ENCODE data around the gene TRABD2A. TPM values are rescaled to one million over a fixed set of nuclear protein-coding genes. Genes with fewer than 3 reads are reported as not detected.
"Not testable (repeated sequence)": the region's sequence is repeated elsewhere in the genome, so short reads cannot be mapped to it uniquely, and the experiment has no call there.

The TRABD2A gene
- total and polyA plus RNA-seq, 2 donors = 1.6 to 13.8 TPM

- Histone ChIP-seq H3K27ac (ENCODE audit: low read depth in 1 of 2, low read length in 1 of 2) (peak overlapping the region in 1 of 2 donors; percentile 38), H3K36me3 (ENCODE audit: control insufficient read depth in 2 of 2, insufficient read depth in 2 of 2, low read length in 1 of 2) (no peaks in the 10 kb centered on the region), H3K27me3 (ENCODE audit: control insufficient read depth in 2 of 2, insufficient read depth in 1 of 2, low read length in 1 of 2) (peaks cover 39 to 62% of the 10 kb centered on the region in 2 donors), H3K4me3 (ENCODE audit: low read length in 2 of 2) (no peak overlapping the region), H3K9me3 (ENCODE audit: control insufficient read depth in 2 of 2, insufficient read depth in 1 of 2, low read length in 1 of 2) (peaks cover 0 to 1% of the 10 kb centered on the region in 2 donors), H3K4me1 (ENCODE audit: control insufficient read depth in 2 of 2, insufficient read depth in 2 of 2, low read length in 2 of 2) (peaks cover 6 to 22% of the 10 kb centered on the region in 2 donors)
- no peak for DNase-seq (ENCODE audit: low read depth in 6 of 9, low spot score in 9 of 9)
- 93% methylated on average over 1 of the region's 1 CpG for WGBS
Measured at GRCh38 chr2:84878459-84878858, 2.4 kb downstream of the TRABD2A start.

- Histone ChIP-seq H3K9me3 (ENCODE audit: control insufficient read depth in 2 of 2, insufficient read depth in 1 of 2, low read length in 1 of 2) (peaks cover 0 to 1% of the 10 kb centered on the region in 2 donors), H3K27me3 (ENCODE audit: control insufficient read depth in 2 of 2, insufficient read depth in 1 of 2, low read length in 1 of 2) (peaks cover 28 to 49% of the 10 kb centered on the region in 2 donors), H3K27ac (ENCODE audit: low read depth in 1 of 2, low read length in 1 of 2) (no peak overlapping the region), H3K36me3 (ENCODE audit: control insufficient read depth in 2 of 2, insufficient read depth in 2 of 2, low read length in 1 of 2) (no peaks in the 10 kb centered on the region), H3K4me3 (ENCODE audit: low read length in 2 of 2) (no peak overlapping the region), H3K4me1 (ENCODE audit: control insufficient read depth in 2 of 2, insufficient read depth in 2 of 2, low read length in 2 of 2) (peaks cover 3 to 12% of the 10 kb centered on the region in 2 donors)
- WGBS = 96% methylated on average over 3 of the region's 3 CpGs
- DNase-seq (ENCODE audit: low read depth in 6 of 9, low spot score in 9 of 9) = no peak
Measured at GRCh38 chr2:84876369-84876768, 4.5 kb downstream of the TRABD2A start.

GRCh38 chr2:84875619-84876018, 5.3 kb downstream of the TRABD2A start:
- not testable (repeated sequence) for H3K36me3 ChIP-seq (ENCODE audit: control insufficient read depth in 2 of 2, insufficient read depth in 2 of 2, low read length in 1 of 2); H3K27ac ChIP-seq (ENCODE audit: low read depth in 1 of 2, low read length in 1 of 2); DNase-seq (ENCODE audit: low read depth in 6 of 9, low spot score in 9 of 9); H3K9me3 ChIP-seq (ENCODE audit: control insufficient read depth in 2 of 2, insufficient read depth in 1 of 2, low read length in 1 of 2); H3K4me1 ChIP-seq (ENCODE audit: control insufficient read depth in 2 of 2, insufficient read depth in 2 of 2, low read length in 2 of 2); H3K4me3 ChIP-seq (ENCODE audit: low read length in 2 of 2)
- peaks cover 22 to 42% of the 10 kb centered on the region in 2 donors for H3K27me3 ChIP-seq (ENCODE audit: control insufficient read depth in 2 of 2, insufficient read depth in 1 of 2, low read length in 1 of 2)
- WGBS = 94% methylated on average over 1 of the region's 1 CpG

GRCh38 chr2:84875213-84875560, 5.7 kb downstream of the TRABD2A start:
- H3K27ac ChIP-seq (ENCODE audit: low read depth in 1 of 2, low read length in 1 of 2) = no peak overlapping the region
- no peaks in the 10 kb centered on the region for H3K36me3 ChIP-seq (ENCODE audit: control insufficient read depth in 2 of 2, insufficient read depth in 2 of 2, low read length in 1 of 2)
- peaks cover 17 to 37% of the 10 kb centered on the region in 2 donors for H3K27me3 ChIP-seq (ENCODE audit: control insufficient read depth in 2 of 2, insufficient read depth in 1 of 2, low read length in 1 of 2)
- H3K9me3 ChIP-seq (ENCODE audit: control insufficient read depth in 2 of 2, insufficient read depth in 1 of 2, low read length in 1 of 2) = peaks cover 0 to 1% of the 10 kb centered on the region in 2 donors
- H3K4me1 ChIP-seq (ENCODE audit: control insufficient read depth in 2 of 2, insufficient read depth in 2 of 2, low read length in 2 of 2) = peaks cover 0 to 3% of the 10 kb centered on the region in 2 donors
- DNase-seq (ENCODE audit: low read depth in 6 of 9, low spot score in 9 of 9) = no peak
- H3K4me3 ChIP-seq (ENCODE audit: low read length in 2 of 2) = no peak overlapping the region
- WGBS = 92% methylated on average over 4 of the region's 4 CpGs

- DNase-seq (ENCODE audit: low read depth in 6 of 9, low spot score in 9 of 9) = no peak
- no peaks in the 10 kb centered on the region for H3K4me1 ChIP-seq (ENCODE audit: control insufficient read depth in 2 of 2, insufficient read depth in 2 of 2, low read length in 2 of 2)
- H3K9me3 ChIP-seq (ENCODE audit: control insufficient read depth in 2 of 2, insufficient read depth in 1 of 2, low read length in 1 of 2) = peaks cover 0 to 1% of the 10 kb centered on the region in 2 donors
- peaks cover 11 to 32% of the 10 kb centered on the region in 2 donors for H3K27me3 ChIP-seq (ENCODE audit: control insufficient read depth in 2 of 2, insufficient read depth in 1 of 2, low read length in 1 of 2)
- no peak overlapping the region for H3K4me3 ChIP-seq (ENCODE audit: low read length in 2 of 2)
- 93% methylated on average over 7 of the region's 7 CpGs for WGBS
- no peak overlapping the region for H3K27ac ChIP-seq (ENCODE audit: low read depth in 1 of 2, low read length in 1 of 2)
- no peaks in the 10 kb centered on the region for H3K36me3 ChIP-seq (ENCODE audit: control insufficient read depth in 2 of 2, insufficient read depth in 2 of 2, low read length in 1 of 2)
Measured at GRCh38 chr2:84874381-84875212, 6.3 kb downstream of the TRABD2A start.

GRCh38 chr2:84873350-84873749, 7.5 kb downstream of the TRABD2A start:
- Histone ChIP-seq H3K27ac (ENCODE audit: low read depth in 1 of 2, low read length in 1 of 2) (no peak overlapping the region), H3K9me3 (ENCODE audit: control insufficient read depth in 2 of 2, insufficient read depth in 1 of 2, low read length in 1 of 2) (peaks cover 0 to 1% of the 10 kb centered on the region in 2 donors), H3K4me3 (ENCODE audit: low read length in 2 of 2) (no peak overlapping the region), H3K4me1 (ENCODE audit: control insufficient read depth in 2 of 2, insufficient read depth in 2 of 2, low read length in 2 of 2) (no peaks in the 10 kb centered on the region), H3K27me3 (ENCODE audit: control insufficient read depth in 2 of 2, insufficient read depth in 1 of 2, low read length in 1 of 2) (peaks cover 0 to 19% of the 10 kb centered on the region in 2 donors), H3K36me3 (ENCODE audit: control insufficient read depth in 2 of 2, insufficient read depth in 2 of 2, low read length in 1 of 2) (no peaks in the 10 kb centered on the region)
- no peak for DNase-seq (ENCODE audit: low read depth in 6 of 9, low spot score in 9 of 9)
- 93% methylated on average over 5 of the region's 5 CpGs for WGBS

- WGBS = 97% methylated on average over 9 of the region's 9 CpGs
- H3K4me3 ChIP-seq (ENCODE audit: low read length in 2 of 2); H3K4me1 ChIP-seq (ENCODE audit: control insufficient read depth in 2 of 2, insufficient read depth in 2 of 2, low read length in 2 of 2); H3K9me3 ChIP-seq (ENCODE audit: control insufficient read depth in 2 of 2, insufficient read depth in 1 of 2, low read length in 1 of 2); DNase-seq (ENCODE audit: low read depth in 6 of 9, low spot score in 9 of 9); H3K36me3 ChIP-seq (ENCODE audit: control insufficient read depth in 2 of 2, insufficient read depth in 2 of 2, low read length in 1 of 2); H3K27ac ChIP-seq (ENCODE audit: low read depth in 1 of 2, low read length in 1 of 2): not testable (repeated sequence)
- H3K27me3 ChIP-seq (ENCODE audit: control insufficient read depth in 2 of 2, insufficient read depth in 1 of 2, low read length in 1 of 2) = peaks cover 0 to 12% of the 10 kb centered on the region in 2 donors
Measured at GRCh38 chr2:84872691-84873090, 8.2 kb downstream of the TRABD2A start.

GRCh38 chr2:84870306-84870705, 10.6 kb downstream of the TRABD2A start:
- DNase-seq (ENCODE audit: low read depth in 6 of 9, low spot score in 9 of 9) = no peak
- H3K4me3 ChIP-seq (ENCODE audit: low read length in 2 of 2) = no peak overlapping the region
- WGBS = 94% methylated on average over 11 of the region's 11 CpGs
- no peaks in the 10 kb centered on the region for H3K36me3 ChIP-seq (ENCODE audit: control insufficient read depth in 2 of 2, insufficient read depth in 2 of 2, low read length in 1 of 2)
- H3K9me3 ChIP-seq (ENCODE audit: control insufficient read depth in 2 of 2, insufficient read depth in 1 of 2, low read length in 1 of 2) = peaks cover 0 to 1% of the 10 kb centered on the region in 2 donors
- H3K27ac ChIP-seq (ENCODE audit: low read depth in 1 of 2, low read length in 1 of 2) = no peak overlapping the region
- no peaks in the 10 kb centered on the region for H3K27me3 ChIP-seq (ENCODE audit: control insufficient read depth in 2 of 2, insufficient read depth in 1 of 2, low read length in 1 of 2)
- no peaks in the 10 kb centered on the region for H3K4me1 ChIP-seq (ENCODE audit: control insufficient read depth in 2 of 2, insufficient read depth in 2 of 2, low read length in 2 of 2)

GRCh38 chr2:84868327-84868726, 12.6 kb downstream of the TRABD2A start:
- not testable (repeated sequence) for H3K27ac ChIP-seq (ENCODE audit: low read depth in 1 of 2, low read length in 1 of 2); H3K4me3 ChIP-seq (ENCODE audit: low read length in 2 of 2); DNase-seq (ENCODE audit: low read depth in 6 of 9, low spot score in 9 of 9); H3K4me1 ChIP-seq (ENCODE audit: control insufficient read depth in 2 of 2, insufficient read depth in 2 of 2, low read length in 2 of 2); H3K9me3 ChIP-seq (ENCODE audit: control insufficient read depth in 2 of 2, insufficient read depth in 1 of 2, low read length in 1 of 2); H3K36me3 ChIP-seq (ENCODE audit: control insufficient read depth in 2 of 2, insufficient read depth in 2 of 2, low read length in 1 of 2); H3K27me3 ChIP-seq (ENCODE audit: control insufficient read depth in 2 of 2, insufficient read depth in 1 of 2, low read length in 1 of 2)
- 95% methylated on average over 2 of the region's 4 CpGs for WGBS

Measured in thymus (tissue), 11 donors.